HEK293 (cell line): ENCODE measurements around the gene MYLK.

ENCODE experiments used
- CTCF ChIA-PET: fragments of 350-600 bp; formaldehyde crosslinking; extraction: SDS; loops from one replicate; lab custom pipeline; 2021; ENCODE audit warnings: antibody characterized with exemption; lab: Yijun Ruan, JAX
- POLR2A ChIA-PET: fragments of 300-600 bp; formaldehyde crosslinking; extraction: SDS; loops from one replicate; lab custom pipeline; 2020; ENCODE audit warnings: antibody characterized with exemption, inconsistent platforms; lab: Yijun Ruan, JAX
- H3K27ac ChIP-seq: fragments of 200-500 bp; sonication (Bioruptor generic); 2 replicates; pipeline ENCODE4 v1.5.1; 2014; ENCODE audit warnings: low read depth, low read length, control low read depth, inconsistent platforms; ENCODE audit errors: extremely low read depth
- H3K36me3 ChIP-seq, 2 experiments: fragments of 200-500 bp in 1 of 2; sonication (Bioruptor generic) in 1 of 2; 1 replicate in 1 of 2; 2 replicates in 1 of 2; pipeline ENCODE4 v1.5.1; 2014 to 2017; ENCODE audit warnings: inconsistent platforms in 2 of 2, low read length in 2 of 2; ENCODE audit not compliant: control insufficient read depth in 2 of 2, insufficient read depth in 1 of 2
- H3K4me1 ChIP-seq: fragments of 200-500 bp; sonication (Bioruptor generic); 2 replicates; pipeline ENCODE4 v1.5.1; 2014; ENCODE audit warnings: mild to moderate bottlenecking, low read length, inconsistent platforms; ENCODE audit not compliant: control insufficient read depth, insufficient read depth
- H3K4me3 ChIP-seq: 2 replicates; pipeline ENCODE4 v1.5.1; 2011; ENCODE audit warnings: low read depth, mild to moderate bottlenecking, control low read depth, low read length, moderate library complexity
- H3K9me3 ChIP-seq: fragments of 200-500 bp; sonication (Bioruptor generic); 2 replicates; pipeline ENCODE4 v1.5.1; 2014; ENCODE audit warnings: low read depth, low read length, inconsistent platforms; ENCODE audit not compliant: control insufficient read depth, insufficient read depth
- FEZF1 ChIP-seq: fragments of 450-650 bp; formaldehyde crosslinking; IDR thresholded peaks from 2 replicates; pipeline ENCODE4 v1.5.1; 2016; ENCODE audit warnings: missing biosample characterization, missing genetic modification characterization
- HOXC10 ChIP-seq: sonication (generic); formaldehyde crosslinking; IDR thresholded peaks from 2 replicates; pipeline ENCODE4 v1.8.1; 2023; ENCODE audit warnings: mild to moderate bottlenecking, missing genetic modification reagents
- HOXD13 ChIP-seq: sonication (generic); formaldehyde crosslinking; IDR thresholded peaks from 2 replicates; pipeline ENCODE4 v1.8.0; 2022; ENCODE audit warnings: missing genetic modification reagents, borderline replicate concordance
- RBAK ChIP-seq: fragments of 450-650 bp; formaldehyde crosslinking; IDR thresholded peaks from 2 replicates; pipeline ENCODE4 v1.5.1; 2016; ENCODE audit warnings: missing biosample characterization, missing genetic modification characterization
- SETDB1 ChIP-seq: IDR thresholded peaks from one replicate; pipeline ENCODE4 v1.6.1; 2017; ENCODE audit warnings: mild to moderate bottlenecking, low read length, moderate library complexity, mixed read lengths; ENCODE audit not compliant: insufficient read length
- TCF7L2 ChIP-seq: IDR thresholded peaks from 2 replicates; pipeline ENCODE4 v1.6.1; 2011; ENCODE audit warnings: low read depth, mild to moderate bottlenecking, inconsistent platforms, low read length, moderate library complexity, borderline replicate concordance
- YY1 ChIP-seq: fragments of 450-650 bp; formaldehyde crosslinking; IDR thresholded peaks from 2 replicates; pipeline ENCODE4 v1.5.1; 2018; ENCODE audit warnings: missing biosample characterization, missing genetic modification characterization
- ZBTB1 ChIP-seq: fragments of 450-650 bp; formaldehyde crosslinking; IDR thresholded peaks from 2 replicates; pipeline ENCODE4 v1.5.1; 2016; ENCODE audit warnings: missing biosample characterization, missing genetic modification characterization
- ZNF2 ChIP-seq: fragments of 450-650 bp; formaldehyde crosslinking; IDR thresholded peaks from 2 replicates; pipeline ENCODE4 v1.5.1; 2016; ENCODE audit warnings: missing biosample characterization, missing genetic modification characterization
- ZNF214 ChIP-seq: fragments of 450-650 bp; formaldehyde crosslinking; IDR thresholded peaks from 2 replicates; pipeline ENCODE4 v1.5.1; 2017; ENCODE audit warnings: missing biosample characterization, mild to moderate bottlenecking, missing genetic modification characterization, borderline replicate concordance
- ZNF23 ChIP-seq: fragments of 450-650 bp; formaldehyde crosslinking; IDR thresholded peaks from 2 replicates; pipeline ENCODE4 v1.5.1; 2016; ENCODE audit warnings: missing biosample characterization, missing genetic modification characterization, borderline replicate concordance
- ZNF24 ChIP-seq: fragments of 450-650 bp; formaldehyde crosslinking; IDR thresholded peaks from 2 replicates; pipeline ENCODE4 v1.5.1; 2016; ENCODE audit warnings: missing biosample characterization, missing genetic modification characterization
- ZNF248 ChIP-seq: fragments of 450-650 bp; formaldehyde crosslinking; IDR thresholded peaks from 2 replicates; pipeline ENCODE4 v1.5.1; 2017; ENCODE audit warnings: missing biosample characterization, missing genetic modification characterization
- ZNF37A ChIP-seq: fragments of 450-650 bp; IDR thresholded peaks from 2 replicates; pipeline ENCODE4 v1.5.1; 2018; ENCODE audit warnings: missing biosample characterization, missing genetic modification characterization
- ZNF404 ChIP-seq: fragments of 450-650 bp; formaldehyde crosslinking; IDR thresholded peaks from 2 replicates; pipeline ENCODE4 v1.5.1; 2017; ENCODE audit warnings: missing biosample characterization, missing genetic modification characterization
- ZNF654 ChIP-seq: fragments of 450-650 bp; formaldehyde crosslinking; IDR thresholded peaks from 2 replicates; pipeline ENCODE4 v1.5.1; 2016; ENCODE audit warnings: low read depth, missing biosample characterization, missing genetic modification characterization
- ZNF664 ChIP-seq: fragments of 450-650 bp; formaldehyde crosslinking; IDR thresholded peaks from 2 replicates; pipeline ENCODE4 v1.5.1; 2016; ENCODE audit warnings: missing biosample characterization, missing genetic modification characterization
- ZNF777 ChIP-seq: fragments of 450-650 bp; formaldehyde crosslinking; IDR thresholded peaks from 2 replicates; pipeline ENCODE4 v1.5.1; 2017; ENCODE audit warnings: missing biosample characterization, missing genetic modification characterization, borderline replicate concordance
- ZNF791 ChIP-seq: fragments of 450-650 bp; formaldehyde crosslinking; IDR thresholded peaks from 2 replicates; pipeline ENCODE4 v1.5.1; 2016; ENCODE audit warnings: missing biosample characterization, missing genetic modification characterization
- ZNF830 ChIP-seq: fragments of 450-650 bp; IDR thresholded peaks from 2 replicates; pipeline ENCODE4 v1.5.0; 2018; ENCODE audit warnings: missing biosample characterization, missing genetic modification characterization, low read depth, mild to moderate bottlenecking, moderate library complexity
- ZSCAN23 ChIP-seq: fragments of 450-650 bp; formaldehyde crosslinking; IDR thresholded peaks from 2 replicates; pipeline ENCODE4 v1.5.1; 2016; ENCODE audit warnings: missing biosample characterization, missing genetic modification characterization
- TF ChIP-seq, protein P1 (sequence below): fragments of 450-650 bp; formaldehyde crosslinking; IDR thresholded peaks from 2 replicates; pipeline ENCODE4; 2016; ENCODE audit warnings: missing biosample characterization, missing genetic modification characterization
- TF ChIP-seq, protein P2 (sequence below): fragments of 450-650 bp; formaldehyde crosslinking; IDR thresholded peaks from 2 replicates; pipeline ENCODE4 v1.5.1; 2016; ENCODE audit warnings: missing biosample characterization, missing genetic modification characterization
- TF ChIP-seq, protein P3 (sequence below): fragments of 450-650 bp; formaldehyde crosslinking; IDR thresholded peaks from 2 replicates; pipeline ENCODE4 v1.5.0; 2017; ENCODE audit warnings: missing biosample characterization, missing genetic modification characterization, borderline replicate concordance
- TF ChIP-seq, protein P4 (sequence below): fragments of 450-650 bp; formaldehyde crosslinking; IDR thresholded peaks from 2 replicates; pipeline ENCODE4 v1.5.1; 2016; ENCODE audit warnings: missing biosample characterization, missing genetic modification characterization, low read depth
- TF ChIP-seq, protein P5 (sequence below): fragments of 450-650 bp; IDR thresholded peaks from 2 replicates; pipeline ENCODE4 v1.5.1; 2018; ENCODE audit warnings: missing biosample characterization, mild to moderate bottlenecking, missing genetic modification characterization

The MYLK gene

DNA sequence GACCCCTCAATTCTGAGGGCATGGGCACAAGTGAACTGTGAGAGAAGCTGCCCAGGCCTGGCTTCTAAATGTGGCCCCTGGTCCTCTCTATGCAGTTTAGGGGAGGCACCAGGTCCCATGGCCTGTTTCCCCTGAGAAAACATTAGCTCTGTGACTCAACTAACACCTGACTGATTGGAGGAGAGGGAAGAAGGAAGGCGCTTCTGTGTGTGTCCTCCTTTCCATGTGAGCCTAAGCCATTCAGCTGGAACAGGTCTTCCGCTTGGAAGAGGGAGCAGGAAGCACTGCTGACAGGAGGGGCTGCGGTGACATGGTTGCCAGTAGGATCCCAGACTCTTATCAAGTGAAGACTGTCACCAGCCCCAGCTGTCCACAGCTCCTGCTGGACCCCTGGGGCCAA lies 79.5 kb downstream of the MYLK start:
- POLR2A ChIA-PET, result no interaction called here
- Histone ChIP-seq H3K4me1 (no peaks in the 10 kb centered on the region), H3K4me3 (no peak overlapping the region), H3K27ac (no peak overlapping the region), H3K36me3 (no peaks in the 10 kb centered on the region), H3K9me3 (no peaks in the 10 kb centered on the region)
- CTCF ChIA-PET, result interaction anchor here (0.6 to 0.8 kb wide), 2 partner anchors 44 to 159 kb away, joined by 3 read pairs; no protein-coding TSS in a partner anchor
- TF ChIP-seq, protein P1, sequence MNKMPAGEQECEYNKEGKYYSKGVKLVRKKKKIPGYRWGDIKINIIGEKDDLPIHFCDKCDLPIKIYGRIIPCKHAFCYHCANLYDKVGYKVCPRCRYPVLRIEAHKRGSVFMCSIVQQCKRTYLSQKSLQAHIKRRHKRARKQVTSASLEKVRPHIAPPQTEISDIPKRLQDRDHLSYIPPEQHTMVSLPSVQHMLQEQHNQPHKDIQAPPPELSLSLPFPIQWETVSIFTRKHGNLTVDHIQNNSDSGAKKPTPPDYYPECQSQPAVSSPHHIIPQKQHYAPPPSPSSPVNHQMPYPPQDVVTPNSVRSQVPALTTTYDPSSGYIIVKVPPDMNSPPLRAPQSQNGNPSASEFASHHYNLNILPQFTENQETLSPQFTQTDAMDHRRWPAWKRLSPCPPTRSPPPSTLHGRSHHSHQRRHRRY (tag by site-specific recombination), result no peak
- TF ChIP-seq ZNF23 (tag by site-specific recombination), result no peak
- TF ChIP-seq SETDB1, result no peak
- TF ChIP-seq ZNF654, result no peak
- TF ChIP-seq HOXC10, result no peak
- no peak for TF ChIP-seq ZNF2 (tag by site-specific recombination)
- TF ChIP-seq, protein P2, sequence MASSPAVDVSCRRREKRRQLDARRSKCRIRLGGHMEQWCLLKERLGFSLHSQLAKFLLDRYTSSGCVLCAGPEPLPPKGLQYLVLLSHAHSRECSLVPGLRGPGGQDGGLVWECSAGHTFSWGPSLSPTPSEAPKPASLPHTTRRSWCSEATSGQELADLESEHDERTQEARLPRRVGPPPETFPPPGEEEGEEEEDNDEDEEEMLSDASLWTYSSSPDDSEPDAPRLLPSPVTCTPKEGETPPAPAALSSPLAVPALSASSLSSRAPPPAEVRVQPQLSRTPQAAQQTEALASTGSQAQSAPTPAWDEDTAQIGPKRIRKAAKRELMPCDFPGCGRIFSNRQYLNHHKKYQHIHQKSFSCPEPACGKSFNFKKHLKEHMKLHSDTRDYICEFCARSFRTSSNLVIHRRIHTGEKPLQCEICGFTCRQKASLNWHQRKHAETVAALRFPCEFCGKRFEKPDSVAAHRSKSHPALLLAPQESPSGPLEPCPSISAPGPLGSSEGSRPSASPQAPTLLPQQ (tag by site-specific recombination), result no peak
- TF ChIP-seq ZNF404, result no peak
- no peak for TF ChIP-seq ZNF24 (tag by site-specific recombination)
- TF ChIP-seq ZNF830, result no peak

DNA sequence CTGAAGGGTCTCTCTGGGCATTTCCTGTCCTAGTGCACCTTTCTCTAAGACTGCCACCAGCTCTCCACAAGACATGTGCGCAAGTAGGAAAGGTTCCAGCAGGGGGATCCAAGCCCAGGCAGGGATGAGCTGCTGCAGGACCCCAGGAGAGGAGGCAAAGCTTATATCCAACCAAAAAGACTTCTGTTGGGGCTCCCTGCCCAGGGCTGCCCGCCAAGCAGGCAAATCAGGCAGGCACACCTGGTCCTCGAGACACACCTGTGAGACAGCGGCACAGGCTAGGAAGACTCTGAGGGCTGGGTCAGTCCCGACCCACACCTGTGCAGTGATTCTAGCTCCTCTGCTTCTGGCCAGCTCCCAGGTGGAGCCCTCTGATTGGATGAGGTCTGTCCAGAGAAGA lies 80.6 kb downstream of the MYLK start:
- POLR2A ChIA-PET, result no interaction called here
- CTCF ChIA-PET, result no interaction called here

DNA sequence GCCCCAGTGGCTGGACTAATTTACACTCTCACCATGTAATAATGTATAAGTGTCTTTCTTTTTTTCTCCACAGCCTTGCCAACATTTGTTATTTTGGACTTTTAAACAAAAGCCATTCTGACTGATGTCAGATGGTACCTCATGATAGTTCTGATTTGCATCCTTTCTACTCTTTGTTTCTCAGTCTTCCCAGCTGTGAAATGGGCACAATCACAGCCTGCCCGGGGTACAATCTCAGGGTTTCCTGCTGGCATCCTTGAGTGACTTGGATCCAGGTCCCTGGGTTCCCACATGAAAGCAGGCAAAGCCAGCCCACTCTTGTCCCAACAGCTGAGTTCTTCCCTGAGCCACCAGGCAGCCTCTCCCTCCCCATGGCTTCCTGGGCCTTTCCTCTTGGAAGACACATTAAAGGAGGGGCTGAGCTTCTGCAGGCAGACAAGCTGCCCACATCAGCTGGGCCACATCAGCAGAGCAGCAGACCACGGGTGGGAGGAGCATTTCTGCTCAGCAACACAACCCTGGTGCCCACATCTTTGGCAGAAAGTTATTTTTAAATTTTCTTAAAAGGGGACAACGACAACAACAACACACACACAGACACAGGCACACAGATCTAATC lies 82.0 kb downstream of the MYLK start:
- CTCF ChIA-PET, result no interaction called here
- H3K36me3 ChIP-seq, result no peaks in the 10 kb centered on the region
- no peaks in the 10 kb centered on the region for H3K9me3 ChIP-seq
- H3K27ac ChIP-seq, result no peak overlapping the region
- no peaks in the 10 kb centered on the region for H3K4me1 ChIP-seq
- POLR2A ChIA-PET, result no interaction called here
- H3K4me3 ChIP-seq, result no peak overlapping the region
- TF ChIP-seq ZNF791 (tag by site-specific recombination) (no peak), ZNF777 (no peak), ZNF664 (tag by site-specific recombination) (no peak), RBAK (tag by site-specific recombination) (no peak), ZNF37A (no peak), HOXD13 (CRISPR knock-in tag) (no peak), FEZF1 (tag by site-specific recombination) (no peak)
- TF ChIP-seq, protein P3, sequence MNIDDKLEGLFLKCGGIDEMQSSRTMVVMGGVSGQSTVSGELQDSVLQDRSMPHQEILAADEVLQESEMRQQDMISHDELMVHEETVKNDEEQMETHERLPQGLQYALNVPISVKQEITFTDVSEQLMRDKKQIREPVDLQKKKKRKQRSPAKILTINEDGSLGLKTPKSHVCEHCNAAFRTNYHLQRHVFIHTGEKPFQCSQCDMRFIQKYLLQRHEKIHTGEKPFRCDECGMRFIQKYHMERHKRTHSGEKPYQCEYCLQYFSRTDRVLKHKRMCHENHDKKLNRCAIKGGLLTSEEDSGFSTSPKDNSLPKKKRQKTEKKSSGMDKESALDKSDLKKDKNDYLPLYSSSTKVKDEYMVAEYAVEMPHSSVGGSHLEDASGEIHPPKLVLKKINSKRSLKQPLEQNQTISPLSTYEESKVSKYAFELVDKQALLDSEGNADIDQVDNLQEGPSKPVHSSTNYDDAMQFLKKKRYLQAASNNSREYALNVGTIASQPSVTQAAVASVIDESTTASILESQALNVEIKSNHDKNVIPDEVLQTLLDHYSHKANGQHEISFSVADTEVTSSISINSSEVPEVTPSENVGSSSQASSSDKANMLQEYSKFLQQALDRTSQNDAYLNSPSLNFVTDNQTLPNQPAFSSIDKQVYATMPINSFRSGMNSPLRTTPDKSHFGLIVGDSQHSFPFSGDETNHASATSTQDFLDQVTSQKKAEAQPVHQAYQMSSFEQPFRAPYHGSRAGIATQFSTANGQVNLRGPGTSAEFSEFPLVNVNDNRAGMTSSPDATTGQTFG, result no peak
- TF ChIP-seq, protein P2 (tag by site-specific recombination), result no peak
- TF ChIP-seq, protein P4, sequence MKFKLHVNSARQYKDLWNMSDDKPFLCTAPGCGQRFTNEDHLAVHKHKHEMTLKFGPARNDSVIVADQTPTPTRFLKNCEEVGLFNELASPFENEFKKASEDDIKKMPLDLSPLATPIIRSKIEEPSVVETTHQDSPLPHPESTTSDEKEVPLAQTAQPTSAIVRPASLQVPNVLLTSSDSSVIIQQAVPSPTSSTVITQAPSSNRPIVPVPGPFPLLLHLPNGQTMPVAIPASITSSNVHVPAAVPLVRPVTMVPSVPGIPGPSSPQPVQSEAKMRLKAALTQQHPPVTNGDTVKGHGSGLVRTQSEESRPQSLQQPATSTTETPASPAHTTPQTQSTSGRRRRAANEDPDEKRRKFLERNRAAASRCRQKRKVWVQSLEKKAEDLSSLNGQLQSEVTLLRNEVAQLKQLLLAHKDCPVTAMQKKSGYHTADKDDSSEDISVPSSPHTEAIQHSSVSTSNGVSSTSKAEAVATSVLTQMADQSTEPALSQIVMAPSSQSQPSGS (tag by site-specific recombination), result no peak

More for the DNA sequence above, 80.6 kb downstream of the MYLK start:
- Histone ChIP-seq H3K9me3 (no peaks in the 10 kb centered on the region), H3K27ac (no peak overlapping the region), H3K4me3 (no peak overlapping the region), H3K36me3 (no peaks in the 10 kb centered on the region), H3K4me1 (no peaks in the 10 kb centered on the region)
- TF ChIP-seq ZNF214 (tag by site-specific recombination) (no peak), ZNF248 (tag by site-specific recombination) (no peak), YY1 (tag by site-specific recombination) (no peak), TCF7L2 (no peak), ZSCAN23 (tag by site-specific recombination) (no peak), ZBTB1 (tag by site-specific recombination) (no peak)
- TF ChIP-seq, protein P5, sequence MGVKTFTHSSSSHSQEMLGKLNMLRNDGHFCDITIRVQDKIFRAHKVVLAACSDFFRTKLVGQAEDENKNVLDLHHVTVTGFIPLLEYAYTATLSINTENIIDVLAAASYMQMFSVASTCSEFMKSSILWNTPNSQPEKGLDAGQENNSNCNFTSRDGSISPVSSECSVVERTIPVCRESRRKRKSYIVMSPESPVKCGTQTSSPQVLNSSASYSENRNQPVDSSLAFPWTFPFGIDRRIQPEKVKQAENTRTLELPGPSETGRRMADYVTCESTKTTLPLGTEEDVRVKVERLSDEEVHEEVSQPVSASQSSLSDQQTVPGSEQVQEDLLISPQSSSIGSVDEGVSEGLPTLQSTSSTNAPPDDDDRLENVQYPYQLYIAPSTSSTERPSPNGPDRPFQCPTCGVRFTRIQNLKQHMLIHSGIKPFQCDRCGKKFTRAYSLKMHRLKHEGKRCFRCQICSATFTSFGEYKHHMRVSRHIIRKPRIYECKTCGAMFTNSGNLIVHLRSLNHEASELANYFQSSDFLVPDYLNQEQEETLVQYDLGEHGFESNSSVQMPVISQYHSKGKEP (tag by site-specific recombination), result no peak
- TF ChIP-seq, all 188 proteins: peak for 0
